Regular cardiac myocyte (primary cell): Measurements from ENCODE around the gene HSPB8. TPM values are rescaled to one million over a fixed set of nuclear protein-coding genes. Genes with fewer than 3 reads are reported as not detected.

ENCODE experiments used
- total RNA-seq: library from RNA; depleted of rRNA; stranded (reverse); fragments of >200 nt; gene quantifications from 2 replicates; pipeline ENCODE4 v1.2.3, GENCODE V29; 2014

The HSPB8 gene
- 34.1 and 35.1 TPM in 2 replicates for total RNA-seq

GRCh38 chr12:119178544-119179334 is at the start of gene HSPB8:
HSPB8 (plus strand) TSS chr12:119178931; CDS start chr12:119179313, 382 bp downstream.

Other genes starting within 250 kb of the HSPB8 start
- gene SRRM4, start 197.4 kb upstream of the HSPB8 start, total RNA-seq: not detected in 2 replicates
- not detected in 2 replicates for gene CCDC60, start 155.8 kb downstream of the HSPB8 start, total RNA-seq